Right renal pelvis (tissue), 4 donors: Measurements from ENCODE around the gene TPRG1. TPM values are rescaled to one million over a fixed set of nuclear protein-coding genes. Genes with fewer than 3 reads are reported as not detected.
"Not testable (repeated sequence)": the region's sequence is repeated elsewhere in the genome, so short reads cannot be mapped to it uniquely, and the experiment has no call there.

ENCODE experiments used
- DNase-seq, 4 donors: peaks; one replicate each; pipeline ENCODE4 v3.0.0-alpha.2; 2013; ENCODE audit warnings: low read depth in 4 of 4, low spot score in 3 of 4, missing footprints in 1 of 4
- polyA plus RNA-seq, 4 donors: library from polyadenylated mRNA; unstranded; fragments of 120-200 nt; gene quantifications; one replicate each; pipeline ENCODE4 v1.2.1, GENCODE V29; 2013; ENCODE audit not compliant: insufficient read length in 4 of 4

Gene TPRG1
- polyA plus RNA-seq, 4 donors, result 0.22 to 0.79 (median 0.63) TPM

- DNase-seq, result no peak
Observed at GRCh38 chr3:189304465-189305351, 132.9 kb downstream of the TPRG1 start.

- no peak for DNase-seq
Observed at GRCh38 chr3:189305412-189305811, 133.6 kb downstream of the TPRG1 start.

GRCh38 chr3:189307963-189308362, 136.2 kb downstream of the TPRG1 start:
- DNase-seq, result no peak

GRCh38 chr3:189308608-189309007, 136.8 kb downstream of the TPRG1 start:
- no peak for DNase-seq

GRCh38 chr3:189309400-189309975, 137.7 kb downstream of the TPRG1 start:
- no peak for DNase-seq

- DNase-seq, result no peak
Observed at GRCh38 chr3:189311521-189311920, 139.8 kb downstream of the TPRG1 start.

GRCh38 chr3:189312866-189313265, 141.1 kb downstream of the TPRG1 start:
- no peak for DNase-seq

GRCh38 chr3:189316296-189317019, 144.7 kb downstream of the TPRG1 start:
- no peak for DNase-seq

- no peak for DNase-seq
Observed at GRCh38 chr3:189317911-189318310, 146.1 kb downstream of the TPRG1 start.

GRCh38 chr3:189320511-189320910, 148.7 kb downstream of the TPRG1 start:
- DNase-seq, result no peak

- DNase-seq, result no peak
Observed at GRCh38 chr3:189322339-189322738, 150.6 kb downstream of the TPRG1 start.

- peak in 3 of 4 donors; percentile 69 to 71 (median 70) for DNase-seq
Observed at GRCh38 chr3:189324538-189325138, 152.9 kb downstream of the TPRG1 start.

GRCh38 chr3:189325454-189325853, 153.7 kb downstream of the TPRG1 start:
- no peak for DNase-seq

- DNase-seq, result not testable (repeated sequence)
Observed at GRCh38 chr3:189329630-189330029, 157.9 kb downstream of the TPRG1 start.

- DNase-seq, result no peak
Observed at GRCh38 chr3:189330066-189330465, 158.3 kb downstream of the TPRG1 start.

GRCh38 chr3:189331002-189331418, 159.2 kb downstream of the TPRG1 start:
- no peak for DNase-seq

- DNase-seq, result no peak
Observed at GRCh38 chr3:189334064-189334920, 162.5 kb downstream of the TPRG1 start.

GRCh38 chr3:189337673-189338091, 165.9 kb downstream of the TPRG1 start:
- no peak for DNase-seq

- DNase-seq, result no peak
Observed at GRCh38 chr3:189338366-189338765, 166.6 kb downstream of the TPRG1 start.

GRCh38 chr3:189339996-189340395, 168.2 kb downstream of the TPRG1 start:
- no peak for DNase-seq
